Hematopoietic multipotent progenitor cell treated with erythropoietin and hydrocortisone succinate and interleukin-3 and kit ligand, for 17 days (in vitro differentiated cells): ENCODE results near the gene CDK19.
"Not testable (repeated sequence)": the region's sequence is repeated elsewhere in the genome, so short reads cannot be mapped to it uniquely, and the experiment has no call there.

Experiments
- DNase-seq: peaks from one replicate; pipeline ENCODE4 v3.0.0-alpha.2; 2015; ENCODE audit warnings: low spot score

CDK19 gene

GRCh38 chr6:110815411-110816409, at the start of gene CDK19:
Gene CDK19 (minus strand): TSS chr6:110815469. CDS start chr6:110815136, 333 bp downstream.
- peak; percentile 99 for DNase-seq

DNA sequence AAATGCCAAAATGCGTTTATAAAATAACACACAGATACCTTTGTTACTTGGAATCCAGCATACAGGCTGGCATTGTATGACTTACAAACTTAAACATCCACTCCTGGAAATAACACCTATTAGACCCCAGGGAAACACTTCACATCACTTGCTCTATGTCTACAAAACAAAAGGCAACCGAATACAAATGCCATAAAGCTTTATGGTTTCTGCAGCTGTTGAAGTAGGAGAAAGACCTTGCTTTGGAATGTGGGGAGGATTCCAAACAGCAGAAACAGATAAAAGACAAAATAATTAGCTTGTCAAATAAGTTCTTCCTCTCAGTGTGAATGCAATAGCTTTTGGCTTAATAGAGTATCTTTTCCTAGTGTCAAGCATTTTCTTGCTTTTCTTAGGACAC, 49.6 kb upstream of the CDK19 start:
- no peak for DNase-seq

- DNase-seq: no peak
These were observed 44.1 kb upstream of the CDK19 start for GRCh38 chr6:110859335-110859792.

- no peak for DNase-seq
These were observed 43.4 kb upstream of the CDK19 start for GRCh38 chr6:110858562-110859214.

GRCh38 chr6:110858016-110858415, 42.7 kb upstream of the CDK19 start:
- DNase-seq: no peak

GRCh38 chr6:110856296-110856695, 41.0 kb upstream of the CDK19 start:
- DNase-seq: no peak

- no peak for DNase-seq
These were observed 38.6 kb upstream of the CDK19 start for GRCh38 chr6:110853754-110854477.

DNA sequence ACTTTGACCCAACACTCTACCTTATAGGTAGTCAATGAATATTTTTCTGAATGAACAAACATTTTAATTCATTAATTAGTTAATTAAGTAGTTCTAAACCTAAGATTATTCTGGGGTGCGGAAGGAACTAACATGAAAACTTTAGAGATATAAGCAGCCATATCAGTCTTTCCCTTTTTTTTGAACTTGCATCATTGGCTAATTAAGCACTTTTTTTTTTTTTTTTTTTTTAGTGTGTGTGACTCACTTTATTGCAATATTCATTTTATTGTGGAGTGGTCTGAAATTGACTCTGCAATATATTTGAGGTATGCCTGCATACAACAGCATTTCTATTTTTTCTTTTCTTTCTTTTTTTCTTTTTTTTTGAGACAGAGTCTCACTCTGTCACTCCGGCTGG, 37.5 kb upstream of the CDK19 start:
- no peak for DNase-seq

DNA sequence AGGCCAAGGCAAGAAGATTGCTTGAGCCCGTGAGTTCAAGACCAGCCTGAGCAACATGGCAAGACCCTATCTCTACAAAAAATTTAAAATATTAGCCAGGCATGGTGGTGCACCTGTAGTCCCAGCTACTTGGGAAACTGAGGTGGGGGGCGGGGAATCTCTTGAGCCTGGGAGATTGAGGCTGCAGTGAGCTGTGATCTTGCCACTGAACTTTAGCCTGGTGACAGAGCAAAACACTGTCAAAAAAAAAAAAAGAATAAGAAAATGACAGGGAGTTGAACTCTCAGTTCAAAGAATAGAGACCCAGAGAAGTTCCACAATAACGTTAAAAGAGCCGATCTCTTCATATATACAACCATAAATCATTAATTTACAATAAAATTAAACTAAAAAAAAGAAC, 34.5 kb upstream of the CDK19 start:
- no peak for DNase-seq

DNA sequence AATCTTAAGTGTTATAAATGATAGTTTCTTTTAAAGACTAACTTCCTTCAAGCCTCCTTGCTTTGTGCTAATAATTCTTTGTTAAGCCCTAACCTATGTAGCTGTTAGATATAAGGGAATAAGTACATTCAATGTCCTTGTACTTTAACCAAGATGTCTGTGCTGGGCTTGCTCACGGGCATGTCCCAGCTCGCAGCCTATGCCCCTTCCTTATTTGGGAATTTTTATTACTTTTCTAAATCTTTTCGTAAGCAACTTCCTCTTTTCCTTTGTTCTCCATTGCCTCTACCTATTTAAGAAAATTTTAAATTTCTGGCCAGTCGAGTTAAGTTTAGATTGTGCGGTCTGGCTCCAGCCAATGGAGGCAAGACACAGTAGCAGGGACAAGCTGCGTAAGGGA, 26.0 kb upstream of the CDK19 start:
- no peak for DNase-seq

- DNase-seq: not testable (repeated sequence)
These were observed 20.5 kb upstream of the CDK19 start for GRCh38 chr6:110835751-110836150.

DNA sequence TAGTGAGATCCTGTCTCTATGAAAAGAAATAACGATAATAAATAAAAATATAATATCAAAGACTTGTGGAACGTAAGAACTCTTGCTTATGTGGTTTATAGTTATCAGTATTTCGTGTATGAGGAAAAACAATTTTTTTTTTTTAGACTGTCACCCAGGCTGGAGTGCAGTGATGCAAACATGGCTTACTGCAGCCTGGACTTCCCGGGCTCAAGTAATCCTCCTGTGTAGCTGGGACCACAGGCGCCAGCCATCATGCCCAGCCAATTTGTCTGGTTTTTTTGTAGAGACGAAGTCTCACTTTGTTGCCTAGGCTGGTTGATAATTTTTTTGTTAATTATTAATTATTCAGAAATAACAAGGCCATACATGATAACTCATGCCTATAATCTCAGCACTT, 18.6 kb upstream of the CDK19 start:
- no peak for DNase-seq

- no peak for DNase-seq
These were observed 16.1 kb upstream of the CDK19 start for GRCh38 chr6:110831405-110831804.

- no peak for DNase-seq
These were observed 13.1 kb upstream of the CDK19 start for GRCh38 chr6:110828396-110828795.

DNA sequence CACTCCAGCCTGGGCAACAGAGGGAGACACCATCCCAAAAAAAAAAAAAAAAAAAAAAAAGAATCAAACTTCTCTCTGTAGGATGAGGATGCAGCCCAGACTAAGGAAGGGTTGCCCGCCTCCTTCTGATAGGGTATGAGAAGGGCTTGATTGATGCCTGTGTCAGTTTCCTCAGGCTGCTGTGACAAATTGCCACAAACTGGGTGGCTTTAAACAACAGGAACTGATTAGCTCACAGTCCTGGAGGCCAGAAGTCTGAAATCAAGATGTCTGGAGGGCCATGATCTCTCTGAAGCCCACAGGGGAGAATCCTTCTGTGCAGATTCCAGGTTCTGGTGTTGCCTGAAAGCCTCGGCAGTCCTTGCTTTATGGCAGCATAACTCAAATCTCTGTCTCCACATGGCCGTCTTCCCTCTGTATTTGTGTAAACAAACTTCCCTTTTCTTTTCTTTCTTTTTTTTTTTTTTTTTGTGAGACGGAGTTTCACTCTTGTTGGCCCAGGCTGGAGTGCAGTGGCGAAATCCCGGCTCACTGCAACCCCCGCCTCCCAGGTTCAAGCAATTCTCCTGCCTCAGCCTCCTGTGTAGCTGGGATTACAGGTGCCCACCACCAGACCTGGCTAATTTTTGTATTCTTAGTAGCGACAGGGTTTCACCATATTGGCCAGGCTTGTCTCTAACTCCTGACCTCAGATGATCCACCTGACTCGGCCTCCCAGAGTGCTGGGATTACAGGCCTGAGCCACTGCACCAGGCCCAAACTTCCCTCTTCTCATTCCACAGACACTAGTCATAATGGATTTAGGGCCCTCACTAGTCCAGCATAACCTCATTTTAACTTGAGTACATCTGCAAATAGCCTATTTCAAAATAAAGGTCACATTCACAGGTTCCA, 11.2 kb upstream of the CDK19 start:
- no peak for DNase-seq

DNA sequence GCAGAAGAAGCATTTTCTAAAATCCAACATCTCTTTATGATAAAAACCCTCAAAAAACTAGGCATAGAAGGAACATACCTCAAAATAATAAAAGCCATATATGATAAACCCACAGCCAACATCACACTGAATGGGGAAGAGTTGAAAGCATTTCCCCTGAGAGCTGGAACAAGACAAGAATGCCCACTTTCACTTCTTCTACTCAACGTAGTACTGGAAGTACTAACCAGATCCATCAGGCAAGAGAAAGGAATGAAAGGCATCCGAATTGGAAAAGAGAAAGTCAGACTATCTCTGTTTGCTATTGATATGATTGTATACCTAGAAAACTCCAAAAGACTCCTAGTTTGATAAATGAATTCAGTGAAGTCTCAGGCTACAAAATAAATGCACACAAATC, 7.9 kb upstream of the CDK19 start:
- no peak for DNase-seq

DNA sequence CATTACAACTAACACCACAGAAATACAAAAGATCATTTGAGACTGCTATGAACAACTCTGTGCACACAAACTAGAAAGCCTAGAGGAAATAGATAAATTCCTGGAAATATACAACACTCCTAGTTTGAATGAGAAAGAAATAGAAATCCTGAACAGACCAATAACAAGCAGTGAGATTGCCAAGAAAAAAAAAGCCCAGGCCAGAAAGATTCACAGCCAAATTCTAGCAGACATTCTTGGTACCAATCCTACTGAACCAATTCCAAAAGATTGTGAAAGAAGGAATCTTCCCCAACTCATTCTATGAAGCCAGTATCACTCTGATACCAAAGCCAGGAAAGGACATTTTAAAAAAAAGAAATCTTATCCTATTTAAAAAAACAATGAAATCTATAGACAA, 7.0 kb upstream of the CDK19 start:
- DNase-seq: no peak

- no peak for DNase-seq
These were observed 1.4 kb upstream of the CDK19 start for GRCh38 chr6:110816677-110817076.

GRCh38 chr6:110815015-110815410, 256 bp downstream of the CDK19 start:
- DNase-seq: no peak

GRCh38 chr6:110814102-110815014, 911 bp downstream of the CDK19 start:
- DNase-seq: peak; percentile 44
